Stimulated activated CD4-positive, alpha-beta T cell treated with anti-CD3 and anti-CD28 coated beads, Interleukin-1b, Interleukin-23, amount 100 ng/mL, for 48 hours (primary cell): Measurements from ENCODE around the gene TNNI3K.

Experiments used
- DNase-seq: peaks from one replicate; pipeline ENCODE4 v3.0.0-alpha.2; 2020

TNNI3K gene

GRCh38 chr1:74395571-74395970 lies 160.4 kb downstream of the TNNI3K start:
- DNase-seq = no peak

GRCh38 chr1:74396462-74396861 lies 161.3 kb downstream of the TNNI3K start:
- no peak for DNase-seq

GRCh38 chr1:74396933-74397332 lies 161.7 kb downstream of the TNNI3K start:
- DNase-seq = no peak

- no peak for DNase-seq
These were observed 164.1 kb downstream of the TNNI3K start for GRCh38 chr1:74399249-74399648.

GRCh38 chr1:74402873-74403272 lies 167.7 kb downstream of the TNNI3K start:
- DNase-seq = no peak

- no peak for DNase-seq
These were observed 168.4 kb downstream of the TNNI3K start for GRCh38 chr1:74403606-74404005.

- no peak for DNase-seq
These were observed 171.6 kb downstream of the TNNI3K start for GRCh38 chr1:74406759-74407158.

- DNase-seq = no peak
These were observed 172.7 kb downstream of the TNNI3K start for GRCh38 chr1:74407902-74408301.

GRCh38 chr1:74412244-74412643 lies 177.1 kb downstream of the TNNI3K start:
- DNase-seq = no peak

GRCh38 chr1:74415935-74416334 lies 180.7 kb downstream of the TNNI3K start:
- DNase-seq = no peak

GRCh38 chr1:74419611-74420010 lies 184.4 kb downstream of the TNNI3K start:
- DNase-seq = no peak

- no peak for DNase-seq
These were observed 185.3 kb downstream of the TNNI3K start for GRCh38 chr1:74420467-74420866.

GRCh38 chr1:74422421-74423292 lies 187.5 kb downstream of the TNNI3K start:
- no peak for DNase-seq

- DNase-seq = no peak
These were observed 188.3 kb downstream of the TNNI3K start for GRCh38 chr1:74423471-74423870.

GRCh38 chr1:74425676-74426075 lies 190.5 kb downstream of the TNNI3K start:
- DNase-seq = no peak

- no peak for DNase-seq
These were observed 191.2 kb downstream of the TNNI3K start for GRCh38 chr1:74426208-74426937.

GRCh38 chr1:74427681-74428080 lies 192.5 kb downstream of the TNNI3K start:
- DNase-seq = no peak

- DNase-seq = no peak
These were observed 194.4 kb downstream of the TNNI3K start for GRCh38 chr1:74429580-74429979.

- no peak for DNase-seq
These were observed 195.3 kb downstream of the TNNI3K start for GRCh38 chr1:74430342-74430934.

GRCh38 chr1:74431531-74431930 lies 196.3 kb downstream of the TNNI3K start:
- no peak for DNase-seq

- DNase-seq = no peak
These were observed 197.1 kb downstream of the TNNI3K start for GRCh38 chr1:74432325-74432724.

GRCh38 chr1:74434321-74434720 lies 199.1 kb downstream of the TNNI3K start:
- no peak for DNase-seq

GRCh38 chr1:74436078-74436477 lies 200.9 kb downstream of the TNNI3K start:
- no peak for DNase-seq

GRCh38 chr1:74437035-74437434 lies 201.8 kb downstream of the TNNI3K start:
- DNase-seq = no peak
